HG03066 (cell line): ENCODE results near the gene PPP1R3D.
A peak's percentile ranks its signal among the peaks of the same experiment; 100 is the strongest.
"Not testable (repeated sequence)": the region's sequence is repeated elsewhere in the genome, so short reads cannot be mapped to it uniquely, and the experiment has no call there.

Experiments
- ATAC-seq: cut with Tn5 transposase; IDR thresholded peaks from one replicate; pipeline ENCODE4 v1.9.1; 2021; ENCODE audit warnings: low read depth; ENCODE audit not compliant: unreplicated experiment

PPP1R3D gene, protein sequence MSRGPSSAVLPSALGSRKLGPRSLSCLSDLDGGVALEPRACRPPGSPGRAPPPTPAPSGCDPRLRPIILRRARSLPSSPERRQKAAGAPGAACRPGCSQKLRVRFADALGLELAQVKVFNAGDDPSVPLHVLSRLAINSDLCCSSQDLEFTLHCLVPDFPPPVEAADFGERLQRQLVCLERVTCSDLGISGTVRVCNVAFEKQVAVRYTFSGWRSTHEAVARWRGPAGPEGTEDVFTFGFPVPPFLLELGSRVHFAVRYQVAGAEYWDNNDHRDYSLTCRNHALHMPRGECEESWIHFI

DNA sequence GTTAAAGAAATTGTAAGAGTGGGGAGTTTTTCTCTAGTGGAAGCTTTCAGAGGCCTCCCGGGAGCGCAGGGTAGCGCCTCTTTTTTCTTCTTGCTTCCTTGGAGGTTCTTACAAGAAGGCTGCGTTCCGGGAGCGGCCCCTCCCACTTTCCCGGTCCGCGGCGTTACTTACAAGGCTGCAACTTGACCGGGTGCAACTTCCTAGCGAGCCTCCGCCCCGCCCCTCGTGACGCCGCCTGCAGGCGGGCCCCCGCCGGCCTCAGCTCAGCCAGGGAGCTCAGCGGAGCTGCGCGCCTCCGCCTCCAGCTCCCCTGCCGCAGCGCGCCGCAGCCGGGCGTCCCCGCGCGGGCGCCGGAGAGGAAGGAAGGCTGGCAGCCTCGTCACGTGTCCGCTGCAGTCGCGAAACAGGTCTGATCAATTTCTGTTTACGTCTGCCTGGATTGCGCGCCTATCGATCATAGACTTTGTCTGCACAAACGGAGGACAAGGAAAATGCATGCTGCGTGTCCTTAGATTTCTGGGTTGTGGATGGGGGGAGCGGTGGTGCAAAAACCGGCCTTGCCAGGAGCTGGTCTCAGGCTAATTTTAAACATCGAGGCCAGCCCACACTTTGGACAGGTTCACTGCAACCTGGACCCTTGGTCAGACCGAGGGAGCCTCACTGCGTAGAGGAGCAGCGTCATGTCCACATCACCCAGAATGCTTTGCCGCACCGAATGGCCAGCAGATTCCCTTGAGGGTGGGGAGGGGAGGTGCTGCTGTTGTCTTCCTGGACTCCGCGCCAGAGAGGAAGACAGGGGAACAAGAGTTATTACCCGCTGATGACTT is at the start of gene PPP1R3D, which contains the start of gene FAM217B:
Gene PPP1R3D, minus strand, starts transcription at position 177 of the 827 bp plus-strand sequence. CDS start 374 bp downstream, outside the sequence.
Gene FAM217B, plus strand, starts transcription at position 261 of the 827 bp plus-strand sequence. CDS start 3,555 bp downstream, outside the sequence.
- ATAC-seq, result peak; percentile 88

DNA sequence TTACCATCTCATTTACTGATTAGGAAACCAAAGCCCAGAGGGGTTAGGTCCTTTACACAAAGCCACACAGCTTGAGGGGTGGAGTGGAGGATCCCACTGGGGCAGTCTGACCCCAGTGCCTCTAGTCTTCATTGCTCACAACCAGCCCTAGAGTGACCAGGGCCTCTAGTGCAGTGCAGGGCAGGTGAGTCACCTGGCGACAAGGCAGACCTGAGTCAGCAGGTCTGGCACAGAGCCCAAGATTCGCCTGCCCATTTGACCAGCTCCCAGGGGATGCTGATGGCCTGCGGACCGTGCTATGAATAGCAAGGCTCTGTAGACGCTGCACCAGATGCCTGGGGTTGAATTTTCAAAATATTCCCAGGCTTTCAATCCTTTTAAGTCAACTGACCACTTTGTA is 48.0 kb upstream of the PPP1R3D start:
- no peak for ATAC-seq

DNA sequence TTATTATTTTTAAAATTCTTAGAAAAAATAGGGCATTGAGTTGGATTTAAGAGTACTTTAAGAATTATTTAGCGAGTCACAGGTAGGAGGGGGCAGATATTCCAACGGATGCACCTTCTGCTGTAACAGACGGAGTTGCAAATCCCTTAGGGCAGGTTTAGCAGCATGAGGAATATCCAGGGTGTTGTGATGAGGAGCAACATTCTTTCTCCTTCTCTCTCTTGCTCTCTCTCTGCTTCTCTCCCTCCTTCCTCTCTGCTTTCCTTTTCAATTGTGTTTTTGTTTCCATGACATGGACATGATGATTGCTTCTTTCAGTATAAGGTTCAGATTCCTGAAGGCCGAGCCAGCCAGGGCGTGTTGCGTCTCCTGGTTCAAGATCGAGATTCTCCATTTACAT is 47.0 kb upstream of the PPP1R3D start:
- no peak for ATAC-seq

DNA sequence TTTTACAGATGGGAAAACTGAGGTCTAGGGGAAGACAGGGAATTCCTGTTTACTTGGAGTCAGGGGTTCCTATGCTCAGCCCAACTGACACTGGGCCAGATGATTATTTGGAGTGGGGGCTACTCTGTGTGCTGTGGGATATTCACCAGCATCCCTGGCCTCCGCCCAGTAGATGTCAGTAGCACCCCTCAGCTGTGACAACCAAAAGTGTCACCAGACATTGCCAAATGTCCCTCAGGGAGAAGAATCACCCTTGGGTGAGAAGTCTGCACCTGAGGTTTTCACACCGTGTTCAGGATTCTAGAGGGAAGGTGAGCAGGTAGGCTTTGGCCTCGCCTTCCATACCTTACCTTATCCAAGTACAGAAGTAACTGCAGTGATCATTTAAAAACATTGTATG is 45.8 kb upstream of the PPP1R3D start:
- ATAC-seq, result no peak

DNA sequence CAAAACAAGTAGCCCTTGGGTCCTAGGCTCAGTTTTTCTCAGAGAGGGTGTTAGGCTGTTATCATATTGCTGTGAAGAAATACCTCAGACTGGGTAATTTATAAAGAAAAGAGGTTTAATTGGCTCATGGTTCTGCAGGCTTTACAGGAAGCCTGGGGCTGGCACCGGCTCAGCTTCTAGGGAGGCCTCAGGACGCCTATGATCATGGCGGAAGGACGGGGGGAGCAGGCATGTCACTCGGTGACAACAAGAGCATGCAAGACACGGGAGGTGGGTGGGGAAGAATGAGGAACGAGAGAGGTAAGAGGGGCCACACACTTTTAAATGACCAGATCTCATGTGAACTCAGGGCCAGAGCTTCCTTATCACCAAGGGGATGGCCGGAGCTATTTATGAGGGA is 45.1 kb upstream of the PPP1R3D start:
- ATAC-seq, result no peak

DNA sequence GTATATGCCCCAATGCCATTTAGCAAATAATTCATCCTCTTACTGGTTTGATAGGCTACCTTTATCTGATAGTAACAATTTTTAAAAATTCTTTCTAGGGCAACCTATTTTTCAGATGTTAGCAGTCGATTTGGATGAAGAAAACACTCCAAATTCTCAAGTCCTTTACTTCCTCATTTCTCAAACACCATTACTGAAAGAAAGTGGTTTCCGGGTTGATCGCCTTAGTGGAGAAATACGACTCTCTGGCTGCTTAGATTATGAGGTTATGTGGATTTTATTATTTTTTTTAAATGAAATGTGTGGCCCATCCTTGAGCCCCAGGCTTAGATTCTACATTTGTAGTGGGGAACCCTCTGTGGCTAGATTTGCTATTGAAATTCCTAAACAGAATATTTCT is 44.4 kb upstream of the PPP1R3D start:
- ATAC-seq, result no peak

DNA sequence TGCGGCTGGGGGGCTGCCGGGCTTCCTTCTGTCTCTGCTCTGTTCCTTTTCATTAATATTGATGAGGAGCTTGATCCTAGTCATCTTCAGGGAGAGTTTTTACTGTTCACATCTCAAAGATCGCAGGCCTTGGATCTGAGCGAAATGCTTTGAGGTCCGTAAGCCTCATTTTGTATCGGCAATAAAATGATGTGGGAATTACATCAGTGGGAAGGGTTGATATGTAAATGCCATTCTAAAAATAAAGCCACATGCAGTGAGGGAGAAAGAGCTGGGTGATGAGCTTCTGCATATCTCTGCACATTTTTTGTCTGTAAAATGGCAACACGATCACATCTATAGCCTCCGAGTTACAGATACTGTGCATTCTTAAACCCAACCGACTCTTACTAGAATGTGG is 43.0 kb upstream of the PPP1R3D start:
- no peak for ATAC-seq

DNA sequence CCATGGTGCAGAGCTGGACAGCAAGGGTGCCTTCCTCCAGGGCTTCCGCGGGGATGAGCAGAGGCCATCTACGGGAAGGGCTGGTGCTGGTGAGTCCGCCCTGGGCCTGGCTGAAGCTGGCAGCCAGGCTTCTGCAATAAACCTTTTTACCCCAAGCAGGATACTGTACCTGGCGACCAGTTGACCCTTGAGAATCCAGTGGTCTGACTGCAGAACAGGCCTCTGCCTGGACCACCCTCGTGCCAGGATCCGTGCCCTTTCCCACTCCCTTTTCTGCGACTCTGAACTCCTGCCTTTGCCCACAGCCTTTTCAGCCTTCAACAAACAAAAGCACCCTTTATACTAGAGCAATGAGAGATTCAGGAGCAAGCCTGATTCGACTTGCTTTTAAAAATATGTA is 37.0 kb upstream of the PPP1R3D start:
- ATAC-seq, result no peak

DNA sequence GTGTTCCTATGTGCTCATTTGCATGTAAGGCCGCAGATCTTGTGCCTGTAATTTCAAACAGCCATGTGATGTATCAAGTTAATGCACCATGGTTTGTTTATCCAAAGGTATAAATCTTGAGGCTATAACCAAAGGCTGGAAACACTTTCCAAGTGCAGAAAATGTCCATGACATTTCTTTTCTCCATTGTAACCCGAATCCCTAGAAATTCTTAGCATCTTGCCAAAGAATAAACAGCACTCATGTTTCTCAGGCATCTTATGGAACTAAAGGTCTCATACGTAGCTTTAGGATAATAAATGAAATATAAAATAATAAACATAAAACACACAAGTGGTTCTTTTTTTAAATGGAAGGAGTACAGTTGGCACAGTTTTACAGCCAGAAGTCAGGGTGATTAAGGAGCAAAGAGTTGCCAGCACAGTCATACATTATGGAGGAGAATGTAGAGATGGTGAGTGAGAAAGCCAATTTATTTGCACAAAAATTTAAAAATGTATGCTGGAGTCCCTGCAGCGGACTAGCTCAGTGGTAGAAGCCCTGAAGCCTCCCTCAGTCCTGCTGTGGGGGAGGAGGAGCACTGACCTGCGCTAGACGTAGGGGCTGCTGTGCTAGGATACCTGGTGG is 36.2 kb upstream of the PPP1R3D start:
- no peak for ATAC-seq

DNA sequence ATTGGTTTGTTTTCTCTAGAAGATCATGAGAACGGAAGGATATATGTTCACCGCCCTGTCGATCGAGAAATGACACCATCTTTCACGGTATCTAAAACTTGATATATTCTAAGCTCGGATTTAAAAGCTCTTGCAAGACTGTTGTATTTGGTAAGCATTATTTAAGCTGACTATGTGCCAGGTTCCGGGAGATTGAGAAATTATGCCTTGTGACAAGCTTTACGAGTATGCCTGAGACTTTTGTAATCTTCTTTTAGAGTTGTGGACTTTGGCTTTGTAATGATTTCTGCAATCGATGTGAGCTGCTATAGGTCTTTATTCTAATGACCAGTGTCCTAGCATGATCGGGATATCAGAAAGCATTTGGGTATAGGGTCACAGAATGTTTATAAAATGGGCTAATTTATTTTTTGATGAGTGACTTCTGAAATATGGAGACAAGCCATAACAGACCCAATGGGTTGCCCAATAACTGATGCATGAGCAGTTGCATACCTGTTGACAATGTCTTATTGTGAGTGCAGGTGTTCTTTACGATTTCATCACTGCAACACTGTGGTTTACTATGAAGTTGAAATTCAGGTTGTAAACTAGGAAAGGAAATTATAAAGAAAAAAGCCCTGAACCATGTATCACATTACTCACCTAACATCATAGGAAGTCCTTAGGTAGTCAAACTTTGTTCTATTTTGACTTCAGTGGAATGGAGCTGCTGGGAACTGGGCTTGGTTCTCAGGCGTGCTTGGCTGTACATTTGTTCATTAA is 32.1 kb upstream of the PPP1R3D start:
- ATAC-seq, result no peak

DNA sequence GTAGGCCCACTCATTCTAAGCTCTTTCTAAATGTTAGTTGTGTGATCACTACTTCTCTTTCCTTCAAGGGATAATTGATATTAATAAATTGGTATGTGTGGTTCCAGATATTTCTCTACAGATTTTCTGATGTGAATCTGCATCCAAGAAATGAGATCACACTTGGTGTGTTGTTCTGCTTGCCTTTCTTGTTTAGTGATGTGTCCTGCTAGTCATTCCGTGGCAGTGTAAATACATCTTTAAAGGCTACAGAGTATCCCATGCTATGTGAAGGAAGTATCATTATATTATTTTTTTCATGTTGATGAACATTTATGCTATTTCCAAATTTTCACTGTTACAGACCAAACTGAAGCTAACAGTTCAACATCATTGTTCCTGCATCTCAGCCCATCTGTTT is 31.3 kb upstream of the PPP1R3D start:
- ATAC-seq, result no peak

DNA sequence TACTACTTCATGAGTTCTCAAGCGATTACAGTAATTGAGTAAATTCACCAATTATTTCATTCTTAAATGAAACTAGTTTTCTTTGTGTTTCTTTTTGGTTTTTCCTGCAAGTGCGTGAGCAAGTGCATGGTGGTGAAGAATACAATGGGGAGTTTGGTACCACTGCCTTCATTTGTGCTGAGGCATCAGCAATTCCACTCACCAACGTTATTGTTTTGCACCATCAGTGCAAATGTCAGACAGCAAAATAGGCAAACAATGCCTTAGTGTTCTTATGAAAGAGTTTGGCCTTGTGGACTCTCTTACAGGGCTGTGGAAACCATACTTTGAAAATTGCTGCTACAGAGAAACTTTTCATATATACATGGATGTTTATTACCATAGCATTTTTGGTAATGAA is 26.3 kb upstream of the PPP1R3D start:
- no peak for ATAC-seq

DNA sequence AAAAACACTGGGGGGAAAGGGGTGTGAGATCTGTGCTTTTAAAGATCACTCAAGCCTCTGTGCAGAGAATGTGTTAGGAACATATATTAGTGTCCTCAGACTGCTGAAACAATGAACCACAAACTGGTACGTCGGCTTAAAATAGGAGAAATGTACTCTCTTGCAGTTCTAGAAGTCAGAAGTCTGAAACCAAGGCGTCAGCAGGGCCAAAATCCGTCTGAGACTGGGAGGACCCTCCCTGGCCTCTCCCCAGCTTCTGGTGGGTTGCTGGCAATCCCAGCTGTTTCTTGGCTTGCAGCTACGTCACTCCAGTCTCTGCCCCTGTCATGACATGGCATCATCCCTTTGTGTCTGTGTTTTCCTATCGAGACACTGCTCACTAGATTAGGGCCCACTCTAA is 22.1 kb upstream of the PPP1R3D start:
- ATAC-seq, result no peak

DNA sequence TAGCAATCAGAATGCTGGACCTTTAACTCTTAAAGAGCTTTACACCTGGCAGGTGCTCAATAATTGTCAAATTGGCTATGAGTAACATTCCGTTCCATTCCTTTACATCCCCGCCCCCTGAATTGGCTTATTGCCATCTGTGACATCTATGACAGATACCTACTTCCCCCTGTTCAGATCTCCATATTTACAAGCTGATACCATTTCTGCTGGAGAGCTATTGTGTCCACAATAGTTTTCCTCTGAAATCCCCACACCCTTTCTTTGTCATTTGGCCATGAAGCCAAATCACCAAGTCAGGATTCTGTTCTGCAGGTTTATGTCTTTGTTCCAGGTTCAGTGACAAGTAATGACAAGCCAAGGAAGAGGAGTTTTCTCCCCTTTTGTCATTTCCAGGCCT is 21.3 kb upstream of the PPP1R3D start:
- ATAC-seq, result no peak

DNA sequence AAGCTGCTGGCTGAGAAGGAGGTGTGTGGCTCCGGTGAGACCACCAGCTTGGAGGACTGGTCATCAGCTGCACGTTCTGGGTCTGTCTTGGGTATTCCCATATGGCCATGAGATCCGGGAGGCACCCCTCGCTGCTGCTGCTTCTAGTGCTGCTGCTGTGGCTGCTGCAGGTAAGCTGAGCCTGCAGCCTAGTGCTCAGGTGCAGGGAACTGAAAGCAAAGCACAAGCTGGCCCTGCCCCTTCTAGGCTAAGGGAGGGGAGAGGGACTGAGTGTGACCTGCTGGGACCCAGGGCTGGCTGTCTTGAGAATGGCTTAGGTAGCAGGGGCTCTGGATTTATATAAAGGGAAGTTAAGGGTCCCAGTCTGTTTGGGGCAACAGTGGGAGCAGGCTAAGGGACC is 18.5 kb upstream of the PPP1R3D start:
- ATAC-seq, result no peak

DNA sequence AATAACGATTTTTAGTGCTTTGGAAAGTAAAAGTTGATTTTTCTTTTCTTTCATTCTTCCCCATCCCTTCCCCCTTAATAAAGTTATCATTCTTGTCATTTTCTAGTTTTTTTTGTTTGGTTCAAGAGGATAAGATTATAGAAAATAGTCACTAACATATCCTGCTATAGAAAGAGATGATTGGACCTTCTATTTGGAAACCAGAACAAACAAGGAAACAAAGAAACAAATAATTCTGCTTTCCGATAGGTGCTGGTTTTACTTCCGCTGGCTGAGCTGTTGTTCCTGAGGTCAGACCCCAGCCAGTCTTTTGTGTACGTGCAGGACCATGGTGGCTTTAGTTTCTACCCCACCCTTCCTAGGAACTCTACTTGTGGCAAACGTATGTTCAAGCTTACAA is 18.0 kb upstream of the PPP1R3D start, which contains the start of gene CDH26:
Gene CDH26, plus strand, starts transcription at position 301 of the 400 bp plus-strand sequence. CDS start 304 bp downstream, outside the sequence.
- no peak for ATAC-seq

DNA sequence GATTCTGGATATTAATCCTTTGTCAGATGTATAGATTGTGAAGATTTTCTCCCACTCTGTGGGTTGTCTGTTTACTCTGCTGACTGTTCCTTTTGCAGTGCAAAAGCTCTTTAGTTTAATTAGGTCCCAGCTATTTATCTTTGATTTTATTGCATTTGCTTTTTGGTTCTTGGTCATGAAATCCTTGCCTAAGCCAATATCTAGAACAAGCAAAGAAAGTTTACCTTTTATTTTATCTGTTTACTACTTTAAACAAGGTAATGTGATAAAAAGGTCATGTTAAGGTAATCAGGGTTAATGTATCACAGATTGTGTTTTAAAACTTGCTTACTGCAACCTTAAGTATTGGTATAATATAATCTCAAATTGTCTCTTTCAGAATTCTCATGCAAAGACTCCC is 17.5 kb upstream of the PPP1R3D start:
- ATAC-seq, result not testable (repeated sequence)

DNA sequence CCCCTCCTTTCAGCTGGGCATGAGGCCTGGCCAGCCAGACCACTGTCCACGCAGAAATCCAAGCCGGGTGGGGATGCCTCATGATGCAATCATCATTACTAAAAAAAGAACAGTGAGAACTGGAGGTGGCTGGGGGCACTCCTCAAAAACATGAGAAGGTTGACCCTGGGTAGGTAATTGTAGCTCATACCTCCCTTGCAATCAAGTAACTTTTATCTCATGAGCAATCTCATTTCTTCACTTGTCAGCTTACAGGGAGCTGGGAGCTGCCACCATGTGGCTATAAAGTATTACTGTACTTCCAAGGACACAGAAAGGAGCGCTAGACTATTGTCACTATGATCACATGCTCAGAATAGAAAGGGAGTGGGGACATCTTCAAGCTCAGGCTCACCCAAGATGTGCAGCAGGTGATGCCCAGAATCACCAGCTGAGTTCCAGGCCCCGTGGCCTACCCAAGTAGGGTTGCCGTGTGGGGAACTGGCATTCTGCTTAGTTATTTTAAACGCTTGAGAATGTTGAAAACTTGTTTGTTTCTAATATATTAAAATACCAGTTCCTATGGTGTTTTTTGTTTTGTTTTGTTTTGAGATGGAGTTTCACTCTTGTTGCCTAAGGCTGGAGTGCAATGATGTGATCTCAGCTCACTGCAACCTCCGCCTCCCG is 15.2 kb upstream of the PPP1R3D start:
- ATAC-seq, result no peak

DNA sequence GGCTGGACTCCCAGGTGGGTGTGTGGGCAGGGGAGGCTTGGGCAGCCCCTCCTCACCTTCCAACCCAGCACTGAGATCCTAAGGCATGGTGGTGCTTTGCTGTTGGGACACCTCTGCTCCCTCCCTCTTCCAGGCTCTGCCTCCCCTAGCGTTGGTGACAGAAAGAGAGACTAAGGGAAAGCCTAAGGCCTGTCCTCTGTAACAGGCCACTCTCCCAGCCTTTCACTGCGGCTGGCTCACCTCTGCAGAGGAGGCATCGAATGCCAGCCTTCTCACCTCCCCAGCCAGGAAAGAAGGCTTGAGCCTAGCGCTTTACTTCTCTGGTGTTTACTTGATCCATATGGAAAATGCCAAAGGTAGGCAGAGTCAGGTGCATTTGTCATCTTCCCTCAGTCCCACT is 14.6 kb upstream of the PPP1R3D start:
- no peak for ATAC-seq

DNA sequence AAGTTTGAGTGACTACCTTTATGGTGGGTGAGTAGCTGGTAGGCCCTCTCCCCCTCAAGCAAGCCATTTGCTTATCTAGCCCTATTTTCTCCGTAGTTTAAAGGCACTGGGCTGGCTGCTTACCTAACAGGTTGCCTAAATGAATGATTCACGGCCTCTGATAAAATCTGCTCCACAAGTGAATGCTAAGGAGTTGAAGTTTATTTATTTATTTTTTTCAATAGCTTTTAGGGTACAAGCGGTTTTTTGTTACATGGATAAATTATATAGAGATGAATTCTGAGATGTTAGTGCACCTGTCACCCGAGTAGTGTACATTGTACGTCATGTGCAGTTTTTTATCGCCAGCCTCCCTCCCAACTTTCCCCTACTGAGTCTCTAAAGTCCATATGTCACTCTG is 9.8 kb upstream of the PPP1R3D start:
- no peak for ATAC-seq
